ENCODE data around the gene GPC6.

The GPC6 gene

DNA sequence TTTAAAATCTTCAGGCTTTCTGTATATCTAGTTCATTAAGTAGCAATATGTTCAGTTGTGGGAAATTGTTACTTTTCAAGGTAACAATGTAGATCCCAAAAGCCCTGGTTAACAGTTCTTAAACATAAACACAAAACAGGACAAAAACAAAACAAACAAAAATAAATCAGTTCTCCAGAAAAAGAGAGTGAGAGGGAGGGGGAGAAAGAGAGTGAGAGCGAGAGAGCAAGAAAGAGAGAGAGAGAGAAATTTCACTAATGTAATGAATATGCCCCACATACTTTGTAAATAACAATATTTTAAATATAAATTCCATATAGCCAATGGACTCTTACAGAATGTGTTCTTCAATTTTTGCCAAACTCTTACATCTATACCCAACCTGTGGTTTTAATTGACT lies 275.5 kb downstream of the GPC6 start:
- DNase-seq (ENCODE audit: low read depth) = no peak
- TF ChIP-seq, protein P1, sequence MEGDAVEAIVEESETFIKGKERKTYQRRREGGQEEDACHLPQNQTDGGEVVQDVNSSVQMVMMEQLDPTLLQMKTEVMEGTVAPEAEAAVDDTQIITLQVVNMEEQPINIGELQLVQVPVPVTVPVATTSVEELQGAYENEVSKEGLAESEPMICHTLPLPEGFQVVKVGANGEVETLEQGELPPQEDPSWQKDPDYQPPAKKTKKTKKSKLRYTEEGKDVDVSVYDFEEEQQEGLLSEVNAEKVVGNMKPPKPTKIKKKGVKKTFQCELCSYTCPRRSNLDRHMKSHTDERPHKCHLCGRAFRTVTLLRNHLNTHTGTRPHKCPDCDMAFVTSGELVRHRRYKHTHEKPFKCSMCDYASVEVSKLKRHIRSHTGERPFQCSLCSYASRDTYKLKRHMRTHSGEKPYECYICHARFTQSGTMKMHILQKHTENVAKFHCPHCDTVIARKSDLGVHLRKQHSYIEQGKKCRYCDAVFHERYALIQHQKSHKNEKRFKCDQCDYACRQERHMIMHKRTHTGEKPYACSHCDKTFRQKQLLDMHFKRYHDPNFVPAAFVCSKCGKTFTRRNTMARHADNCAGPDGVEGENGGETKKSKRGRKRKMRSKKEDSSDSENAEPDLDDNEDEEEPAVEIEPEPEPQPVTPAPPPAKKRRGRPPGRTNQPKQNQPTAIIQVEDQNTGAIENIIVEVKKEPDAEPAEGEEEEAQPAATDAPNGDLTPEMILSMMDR (IDR thresholded peaks at IDR 0.05; ENCODE audit: low read length, missing control alignments) = no peak
- no peak overlapping the region for H3K4me3 ChIP-seq (replicated peaks; ENCODE audit: low read depth, low read length)

DNA sequence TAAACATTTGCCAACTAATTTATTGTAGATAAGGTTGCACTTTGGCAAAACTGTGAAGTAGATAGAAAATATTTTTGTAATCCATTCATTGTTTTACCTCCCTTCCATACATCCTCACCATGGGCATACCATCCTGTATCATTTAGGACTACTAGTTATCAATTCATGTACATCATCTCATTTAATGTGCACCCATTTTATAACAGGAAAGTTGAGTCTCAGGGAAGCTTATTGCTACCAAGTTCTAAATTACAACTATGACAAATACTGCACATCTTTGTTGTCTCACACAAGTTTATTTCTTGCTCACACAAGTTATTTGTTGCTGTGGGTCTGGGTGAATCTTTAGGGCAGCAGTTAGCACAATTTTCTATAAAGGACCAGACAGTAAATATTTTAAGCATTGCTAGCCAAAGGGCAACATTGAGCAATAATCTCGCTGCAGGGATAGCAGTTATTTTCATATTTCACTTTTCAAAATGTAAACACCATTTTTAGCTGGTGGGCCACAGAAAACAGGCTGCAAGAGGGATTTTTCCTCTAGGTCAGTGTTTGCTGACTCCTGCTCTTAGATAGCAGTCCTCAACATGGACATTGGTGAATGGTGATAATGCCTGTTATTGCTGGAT lies 276.5 kb downstream of the GPC6 start:
- no peak for DNase-seq (ENCODE audit: low read depth)
- TF ChIP-seq, protein P1 (IDR thresholded peaks at IDR 0.05; ENCODE audit: low read length, missing control alignments) = no peak
- H3K4me3 ChIP-seq (replicated peaks; ENCODE audit: low read depth, low read length) = no peak overlapping the region

DNA sequence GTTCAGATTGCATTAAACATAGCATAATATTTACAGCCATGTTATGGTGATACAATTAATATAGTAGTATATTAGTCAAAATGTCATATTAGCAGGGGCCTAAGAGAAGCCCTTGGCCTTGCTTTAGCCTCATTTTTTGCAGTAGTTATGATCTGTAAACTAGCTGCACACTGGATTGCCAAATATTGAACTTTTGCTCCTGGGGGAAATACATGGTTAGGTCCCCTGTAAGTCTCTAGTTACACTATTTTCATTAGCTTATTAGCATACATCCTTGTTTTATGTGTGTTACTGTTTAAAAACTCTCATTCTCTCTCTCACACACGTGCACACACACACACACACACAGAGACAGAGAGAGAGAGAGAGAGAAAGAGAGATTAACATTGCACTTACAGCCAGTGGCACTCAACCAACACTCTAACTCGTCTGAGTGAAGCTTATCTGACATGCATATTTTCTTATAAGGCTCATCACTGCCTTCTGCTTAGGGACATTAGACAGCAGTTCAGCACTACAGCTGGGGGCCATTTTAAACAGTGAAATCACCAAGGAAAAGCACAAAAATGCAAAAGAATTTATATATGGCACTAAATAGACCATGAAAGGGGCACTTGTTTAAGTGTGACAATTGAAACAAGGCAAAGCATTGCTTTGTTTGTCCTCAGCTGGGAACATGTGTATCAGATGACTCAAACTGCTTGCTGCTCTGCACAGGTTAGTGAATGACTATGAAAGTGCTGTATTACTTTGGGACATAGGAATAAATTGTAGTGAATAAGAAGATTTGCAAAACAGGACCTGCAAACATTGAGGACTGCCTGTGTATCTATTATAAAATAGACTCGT lies 278.7 kb downstream of the GPC6 start:
- DNase-seq (ENCODE audit: low read depth) = peak; percentile 42
- TF ChIP-seq, protein P1 (IDR thresholded peaks at IDR 0.05; ENCODE audit: low read length, missing control alignments) = no peak
- H3K4me3 ChIP-seq (replicated peaks; ENCODE audit: low read depth, low read length) = no peak overlapping the region

DNA sequence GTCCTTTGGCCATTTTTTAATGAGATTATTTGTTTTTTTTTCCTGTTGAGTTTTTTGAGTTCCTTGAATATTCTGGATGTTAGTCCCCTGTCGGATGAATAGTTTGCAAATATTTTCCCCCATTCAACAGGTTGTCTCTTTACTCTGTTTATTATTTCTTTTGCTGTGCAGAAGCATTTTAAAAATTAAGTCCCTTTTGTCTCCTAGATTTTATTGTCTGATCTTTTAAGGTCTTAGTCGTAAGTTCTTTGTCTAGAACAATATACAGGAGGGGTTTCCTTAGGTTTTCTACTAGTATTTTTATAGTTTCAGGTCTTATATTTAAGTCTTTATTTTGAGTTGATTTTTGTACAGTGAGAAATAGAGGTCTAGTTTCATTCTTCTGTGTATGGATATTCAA lies 284.4 kb downstream of the GPC6 start:
- TF ChIP-seq, protein P1 (IDR thresholded peaks at IDR 0.05; ENCODE audit: low read length, missing control alignments) = no peak
- no peak for DNase-seq (ENCODE audit: low read depth)
- no peak overlapping the region for H3K4me3 ChIP-seq (replicated peaks; ENCODE audit: low read depth, low read length)

DNA sequence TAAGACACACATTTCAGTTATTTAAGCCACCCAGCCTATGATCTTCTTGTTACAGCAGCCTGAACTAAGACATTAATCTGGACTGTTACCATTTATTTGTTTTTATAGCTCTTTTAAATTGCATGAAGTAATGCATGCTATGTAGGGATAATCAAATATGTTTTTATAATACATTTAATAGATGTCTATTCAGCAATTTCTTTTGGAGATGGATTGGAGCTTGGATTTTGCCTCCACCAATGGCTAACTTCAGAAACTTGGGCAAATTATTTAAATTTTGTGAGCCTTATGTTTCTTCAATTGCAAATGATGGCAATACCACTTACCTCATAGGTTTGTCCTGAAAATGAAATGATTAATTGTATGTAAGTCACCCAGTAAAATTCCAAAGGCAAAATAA lies 288.7 kb downstream of the GPC6 start:
- TF ChIP-seq, protein P1 (IDR thresholded peaks at IDR 0.05; ENCODE audit: low read length, missing control alignments) = no peak
- no peak overlapping the region for H3K4me3 ChIP-seq (replicated peaks; ENCODE audit: low read depth, low read length)
- DNase-seq (ENCODE audit: low read depth) = no peak

DNA sequence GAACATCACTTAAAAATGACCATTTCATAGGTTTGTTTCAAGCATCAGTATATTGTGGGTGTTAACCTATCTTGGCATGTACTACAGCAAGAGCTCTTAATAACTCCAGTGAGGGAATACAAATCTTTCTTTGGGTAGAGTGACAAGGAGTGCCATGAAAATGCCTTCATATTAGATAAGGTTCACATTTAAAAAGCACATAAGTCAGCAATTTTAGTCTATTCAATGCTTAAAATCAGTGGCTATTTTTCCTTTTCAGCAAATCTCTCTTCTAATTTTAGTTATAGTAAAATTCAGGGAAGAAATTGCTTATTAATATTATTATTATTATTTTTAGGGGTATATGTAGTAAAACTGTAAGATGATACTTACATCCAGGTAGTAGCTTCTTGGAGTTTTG lies 291.1 kb downstream of the GPC6 start:
- DNase-seq (ENCODE audit: low read depth) = no peak
- no peak overlapping the region for H3K4me3 ChIP-seq (replicated peaks; ENCODE audit: low read depth, low read length)
- TF ChIP-seq, protein P1 (IDR thresholded peaks at IDR 0.05; ENCODE audit: low read length, missing control alignments) = no peak
